HG03565 (cell line): ENCODE results near the gene MOB3A.
"Not testable (repeated sequence)": the region's sequence is repeated elsewhere in the genome, so short reads cannot be mapped to it uniquely, and the experiment has no call there.

Source experiments
- ATAC-seq: cut with Tn5 transposase; IDR thresholded peaks from one replicate; pipeline ENCODE4 v1.9.1; 2021; ENCODE audit warnings: mild to moderate bottlenecking, moderate library complexity; ENCODE audit not compliant: unreplicated experiment

The MOB3A gene

GRCh38 chr19:2035590-2035991, 60.5 kb downstream of the MOB3A start:
- ATAC-seq = no peak

GRCh38 chr19:2034729-2035589, 61.2 kb downstream of the MOB3A start:
- no peak for ATAC-seq

GRCh38 chr19:2034253-2034652, 61.9 kb downstream of the MOB3A start:
- ATAC-seq = not testable (repeated sequence)

GRCh38 chr19:2033825-2034159, 62.3 kb downstream of the MOB3A start:
- ATAC-seq = no peak

GRCh38 chr19:2033115-2033824, 62.9 kb downstream of the MOB3A start:
- ATAC-seq = no peak

- ATAC-seq = no peak
Measured at GRCh38 chr19:2032296-2032941, 63.7 kb downstream of the MOB3A start.

- ATAC-seq = no peak
Measured at GRCh38 chr19:2027361-2027760, 68.8 kb downstream of the MOB3A start.

GRCh38 chr19:2026770-2027169, 69.4 kb downstream of the MOB3A start:
- no peak for ATAC-seq

GRCh38 chr19:2022289-2022688, 73.8 kb downstream of the MOB3A start:
- no peak for ATAC-seq

GRCh38 chr19:2021453-2022140, 74.5 kb downstream of the MOB3A start:
- ATAC-seq = no peak
